NOMO-1 treated with DMSO at 0.1 percent for 48 hours (cell line): ENCODE measurements around the gene TMEM151B.

Experiments used
- DNase-seq: peaks from one replicate; lab custom pipeline; 2025; ENCODE audit not compliant: unreplicated experiment; lab: John Stamatoyannopoulos, UW

The TMEM151B gene

GRCh38 chr6:44263354-44264100, 6.7 kb upstream of the TMEM151B start:
- DNase-seq = no peak

- DNase-seq = peak; percentile 85
Observed at GRCh38 chr6:44264154-44265006, 5.9 kb upstream of the TMEM151B start.

GRCh38 chr6:44265007-44265721, 5.1 kb upstream of the TMEM151B start, which contains the start of gene NFKBIE:
TSS of gene NFKBIE (minus strand) at chr6:44265551. CDS start at chr6:44265346, 205 bp downstream.
- peak; percentile 56 for DNase-seq

- no peak for DNase-seq
Observed at GRCh38 chr6:44265722-44266233, 4.5 kb upstream of the TMEM151B start.

- DNase-seq = no peak
Observed at GRCh38 chr6:44266347-44266746, 3.9 kb upstream of the TMEM151B start.

GRCh38 chr6:44267252-44267651, 3.0 kb upstream of the TMEM151B start:
- DNase-seq = no peak

GRCh38 chr6:44268095-44268628, 2.1 kb upstream of the TMEM151B start:
- DNase-seq = no peak

GRCh38 chr6:44269178-44269920, 901 bp upstream of the TMEM151B start:
- peak; percentile 38 for DNase-seq

- DNase-seq = no peak
Observed at GRCh38 chr6:44270526-44271405, 516 bp downstream of the TMEM151B start.

- DNase-seq = no peak
Observed at GRCh38 chr6:44271406-44271723, 1.1 kb downstream of the TMEM151B start.

- DNase-seq = no peak
Observed at GRCh38 chr6:44271914-44272313, 1.7 kb downstream of the TMEM151B start.

GRCh38 chr6:44272529-44272928, 2.3 kb downstream of the TMEM151B start:
- DNase-seq = no peak

GRCh38 chr6:44272999-44273566, 2.8 kb downstream of the TMEM151B start:
- no peak for DNase-seq

GRCh38 chr6:44273617-44274016, 3.4 kb downstream of the TMEM151B start:
- DNase-seq = no peak

GRCh38 chr6:44275271-44275748, 5.1 kb downstream of the TMEM151B start:
- no peak for DNase-seq

- DNase-seq = no peak
Observed at GRCh38 chr6:44275749-44276648, 5.7 kb downstream of the TMEM151B start.

- no peak for DNase-seq
Observed at GRCh38 chr6:44276667-44277640, 6.7 kb downstream of the TMEM151B start.
